Heart left ventricle (tissue), 13 donors: Measurements from ENCODE around the gene OTOGL.

Experiments used
- POLR2A ChIP-seq, 2 donors: fragments of 450-650 bp; IDR thresholded peaks; one replicate each; pipeline ENCODE4 v1.6.1; 2017; ENCODE audit warnings: antibody characterized with exemption in 2 of 2, mild to moderate bottlenecking in 2 of 2, moderate library complexity in 2 of 2
- TF ChIP-seq, protein P1 (sequence below), 12 donors: fragments of 200-600 bp; sonication (generic) in 4 of 12; IDR thresholded peaks; one replicate each; pipeline versions ENCODE4 v1.5.0 to v1.8.0; 2018 to 2022; ENCODE audit warnings: antibody characterized with exemption in 12 of 12, mild to moderate bottlenecking in 5 of 12
- donor health status: ischemic (EF 13 %, LVEDD 7.1; RV severe dilation, severe dysfunction).
- donor health status: DM: no; HTN: yes; CAD: no.
- donor health status: DM: no; HTN: no; CAD: no.
- donor health status: ischemic (EF 25% LVEDD 6.9; RV normal size, moderate dysfunction).
- donor health status: ischemic (EF 25% LVEDD 5.7; RV mildly dilated, moderate dysfunction).
- donor health status: ischemic (EF 35%, LVEDD 5.7; RV mildly dilated, moderate dysfunction).
- donor health status: nonischemic (EF 11% LVEDD 7.7; RV severe dilation, severe dysfunction).
- donor health status: DM: yes; HTN: yes; CAD: no.
- donor health status: PGD.
- donor health status: ischemic (EF 29% LVEDD 5.4; RV normal size, mild dysfunction).
- donor health status: nonischemic (EF 23%, LVEDD 6.1; RV moderate dilation, normal function).

DNA sequence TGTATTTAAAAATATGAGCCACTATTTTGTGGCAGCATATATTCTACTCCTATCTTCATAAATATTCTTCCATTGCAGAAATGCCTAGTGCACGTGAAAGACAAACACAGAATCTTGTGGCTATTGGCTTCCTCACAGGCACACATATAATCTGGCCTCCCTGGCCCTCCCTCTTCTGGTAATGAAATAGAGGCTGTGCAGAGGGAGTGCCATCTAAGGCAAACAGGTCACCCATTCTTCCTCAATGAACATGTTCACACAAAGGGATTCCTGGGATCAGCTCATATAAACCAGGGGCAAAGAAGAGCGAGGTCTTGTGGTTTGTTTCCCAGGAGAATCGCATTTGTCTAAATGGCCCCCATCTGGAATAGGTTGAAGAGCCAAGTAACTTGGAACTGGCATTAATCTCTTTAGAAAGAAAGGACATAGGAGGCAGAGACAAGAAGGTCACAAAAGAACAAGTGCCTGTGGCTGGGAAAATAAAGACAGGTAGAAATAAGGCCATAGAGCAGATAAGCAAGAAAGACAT, 173.1 kb downstream of the OTOGL start:
- TF ChIP-seq, protein P1, sequence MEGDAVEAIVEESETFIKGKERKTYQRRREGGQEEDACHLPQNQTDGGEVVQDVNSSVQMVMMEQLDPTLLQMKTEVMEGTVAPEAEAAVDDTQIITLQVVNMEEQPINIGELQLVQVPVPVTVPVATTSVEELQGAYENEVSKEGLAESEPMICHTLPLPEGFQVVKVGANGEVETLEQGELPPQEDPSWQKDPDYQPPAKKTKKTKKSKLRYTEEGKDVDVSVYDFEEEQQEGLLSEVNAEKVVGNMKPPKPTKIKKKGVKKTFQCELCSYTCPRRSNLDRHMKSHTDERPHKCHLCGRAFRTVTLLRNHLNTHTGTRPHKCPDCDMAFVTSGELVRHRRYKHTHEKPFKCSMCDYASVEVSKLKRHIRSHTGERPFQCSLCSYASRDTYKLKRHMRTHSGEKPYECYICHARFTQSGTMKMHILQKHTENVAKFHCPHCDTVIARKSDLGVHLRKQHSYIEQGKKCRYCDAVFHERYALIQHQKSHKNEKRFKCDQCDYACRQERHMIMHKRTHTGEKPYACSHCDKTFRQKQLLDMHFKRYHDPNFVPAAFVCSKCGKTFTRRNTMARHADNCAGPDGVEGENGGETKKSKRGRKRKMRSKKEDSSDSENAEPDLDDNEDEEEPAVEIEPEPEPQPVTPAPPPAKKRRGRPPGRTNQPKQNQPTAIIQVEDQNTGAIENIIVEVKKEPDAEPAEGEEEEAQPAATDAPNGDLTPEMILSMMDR (IDR thresholded peaks at IDR 0.05): no peak
- no peak for TF ChIP-seq POLR2A (IDR thresholded peaks at IDR 0.05)
